IMR-90 (cell line): ENCODE measurements around the gene CMSS1. TPM values are rescaled to one million over a fixed set of nuclear protein-coding genes. Genes with fewer than 3 reads are reported as not detected.
A peak's percentile ranks its signal among the peaks of the same experiment; 100 is the strongest.

Experiments
- ATAC-seq: fragments of 200-7000 bp; cut with Tn5 transposase; 2 replicates; pipeline ENCODE4 v1.9.1; 2020; ENCODE audit warnings: low read depth, mild to moderate bottlenecking, moderate library complexity
- BruUV-seq: library from RNA; stranded (reverse); fragments of 400-500 nt; replicated peaks from 2 replicates; lab custom pipeline; 2021; lab: Mats Ljungman, UMichigan
- CTCF ChIA-PET: fragments of 300-600 bp; formaldehyde crosslinking; extraction: SDS; loops from one replicate; lab custom pipeline; 2021; ENCODE audit warnings: antibody characterized with exemption; lab: Yijun Ruan, JAX
- POLR2A ChIA-PET: fragments of 300-600 bp; sonication (Branson Sonifier 250); formaldehyde crosslinking; loops from one replicate; lab custom pipeline; 2022; ENCODE audit warnings: antibody characterized with exemption; ENCODE audit not compliant: unreplicated experiment; lab: Charles Lee
- DNase-seq: peaks from one replicate; pipeline ENCODE4 v3.0.0; 2013
- H2AFZ ChIP-seq: replicated peaks from 2 replicates; pipeline ENCODE3; 2013; ENCODE audit warnings: low read length, mild to moderate bottlenecking; ENCODE audit not compliant: poor library complexity
- H2AK5ac ChIP-seq: 2 replicates; pipeline ENCODE4 v1.6.1; 2013; ENCODE audit warnings: low read depth, low read length, inconsistent platforms
- H2AK9ac ChIP-seq: replicated peaks from 2 replicates; pipeline ENCODE3; 2013; ENCODE audit warnings: mild to moderate bottlenecking, low read depth, low read length, moderate library complexity; ENCODE audit not compliant: poor library complexity
- H2BK120ac ChIP-seq: 2 replicates; pipeline ENCODE4 v1.6.1; 2013; ENCODE audit warnings: low read depth, low read length, inconsistent platforms
- H2BK15ac ChIP-seq: 3 replicates; pipeline ENCODE4 v1.6.1; 2013; ENCODE audit warnings: low read depth, low read length, inconsistent platforms
- H2BK20ac ChIP-seq: 2 replicates; pipeline ENCODE4 v1.6.1; 2013; ENCODE audit warnings: low read depth, mild to moderate bottlenecking, inconsistent platforms, low read length, moderate library complexity
- H2BK5ac ChIP-seq: 2 replicates; pipeline ENCODE4 v1.6.1; 2013; ENCODE audit warnings: mild to moderate bottlenecking, low read depth, low read length, inconsistent platforms; ENCODE audit not compliant: poor library complexity, severe bottlenecking
- H3K14ac ChIP-seq: replicated peaks from 2 replicates; pipeline ENCODE4 v1.6.1; 2013; ENCODE audit warnings: low read depth, low read length, inconsistent platforms
- H3K18ac ChIP-seq: 2 replicates; pipeline ENCODE4 v1.6.1; 2013; ENCODE audit warnings: low read depth, low read length, control low read depth
- H3K23ac ChIP-seq: 2 replicates; pipeline ENCODE4 v1.6.1; 2013; ENCODE audit warnings: low read depth, low read length, inconsistent platforms
- H3K27ac ChIP-seq: 2 replicates; pipeline ENCODE4 v1.5.1; 2013; ENCODE audit warnings: mild to moderate bottlenecking, control low read depth, low read length; ENCODE audit not compliant: insufficient read depth
- H3K27me3 ChIP-seq: 2 replicates; pipeline ENCODE4 v1.6.1; 2013; ENCODE audit warnings: low read length; ENCODE audit not compliant: control insufficient read depth, insufficient read depth
- H3K36me3 ChIP-seq: 2 replicates; pipeline ENCODE4 v1.6.1; 2013; ENCODE audit warnings: low read length, mixed read lengths; ENCODE audit not compliant: control insufficient read depth, insufficient read depth
- H3K4ac ChIP-seq: 2 replicates; pipeline ENCODE4 v1.6.1; 2013; ENCODE audit warnings: low read depth, low read length, inconsistent platforms
- H3K4me1 ChIP-seq: 2 replicates; pipeline ENCODE4 v1.6.1; 2013; ENCODE audit warnings: low read length, mixed read lengths; ENCODE audit not compliant: control insufficient read depth, insufficient read depth
- H3K4me2 ChIP-seq: 2 replicates; pipeline ENCODE4 v1.6.1; 2013; ENCODE audit warnings: low read depth, mild to moderate bottlenecking, control low read depth, low read length, moderate library complexity
- H3K4me3 ChIP-seq: 2 replicates; pipeline ENCODE4 v1.5.1; 2013; ENCODE audit warnings: low read depth, mild to moderate bottlenecking, control low read depth, low read length, moderate library complexity; ENCODE audit not compliant: insufficient read depth
- H3K56ac ChIP-seq: 2 replicates; pipeline ENCODE4 v1.6.1; 2013; ENCODE audit warnings: low read length, inconsistent platforms; ENCODE audit not compliant: insufficient read depth; ENCODE audit errors: extremely low read depth
- H3K79me1 ChIP-seq, 2 experiments: 2 replicates each; pipeline ENCODE4 v1.6.1; 2013; ENCODE audit warnings: low read length in 2 of 2, inconsistent platforms in 1 of 2, low read depth in 1 of 2
- H3K9ac ChIP-seq: 2 replicates; pipeline ENCODE4 v1.6.1; 2013; ENCODE audit warnings: low read depth, low read length, control low read depth
- H3K9me1 ChIP-seq: 2 replicates; pipeline ENCODE4 v1.6.1; 2013; ENCODE audit warnings: low read length, inconsistent platforms; ENCODE audit not compliant: insufficient read depth
- H3K9me3 ChIP-seq: 2 replicates; pipeline ENCODE4 v1.6.1; 2013; ENCODE audit warnings: low read length; ENCODE audit not compliant: control insufficient read depth, insufficient read depth
- H4K20me1 ChIP-seq: 2 replicates; pipeline ENCODE4 v1.6.1; 2013; ENCODE audit warnings: low read length, inconsistent platforms; ENCODE audit not compliant: insufficient read depth
- H4K5ac ChIP-seq: 2 replicates; pipeline ENCODE4 v1.6.1; 2013; ENCODE audit warnings: mild to moderate bottlenecking, low read depth, low read length, control low read depth
- H4K8ac ChIP-seq, 2 experiments: 2 replicates each; pipeline ENCODE4 v1.6.1; 2013; ENCODE audit warnings: low read depth in 2 of 2, low read length in 2 of 2, control low read depth in 1 of 2, inconsistent platforms in 1 of 2
- H4K91ac ChIP-seq: 2 replicates; pipeline ENCODE4 v1.6.1; 2013; ENCODE audit warnings: low read depth, low read length, inconsistent platforms; ENCODE audit not compliant: insufficient read depth
- CEBPB ChIP-seq: IDR thresholded peaks from 2 replicates; pipeline ENCODE4 v1.6.1; 2012; ENCODE audit warnings: low read depth, low read length, improper control_type of control experiment
- SMC3 ChIP-seq: fragments of 150-350 bp; IDR thresholded peaks from 2 replicates; pipeline ENCODE4 v1.6.1; 2016; ENCODE audit warnings: low read depth, mild to moderate bottlenecking, antibody characterized with exemption, low read length, moderate library complexity
- WGBS, 2 experiments: methylation state at CpG; one replicate each; pipeline versions ENCODE4 v1.1.5 to v1.1.7; 2013; ENCODE audit warnings: missing lambda C conversion rate in 2 of 2; ENCODE audit not compliant: insufficient read length in 1 of 2; ENCODE audit errors: extremely low coverage in 2 of 2; 5-methylcytosine and 5-hydroxymethylcytosine counted together
- dilution Hi-C: fragments of 300-500 bp; cut with HindIII; formaldehyde crosslinking; loops from one replicate; pipeline ENCODE4 v1.14.3; 2018; ENCODE audit warnings: low sequenced_read_pairs; ENCODE audit not compliant: unreplicated experiment
- in situ Hi-C: fragments of 300-500 bp; cut with MboI; formaldehyde crosslinking; loops from 3 replicates; pipeline ENCODE4 v1.14.3; 2019; ENCODE audit warnings: low sequenced_read_pairs, inconsistent platforms, mixed read lengths
- intact Hi-C: fragments of 100-400 bp; cut with micrococcal nuclease; formaldehyde crosslinking; loops from 2 replicates; pipeline ENCODE4 v1.10.0; 2022
- polyA plus RNA-seq, 3 experiments: library from polyadenylated mRNA; depleted of rRNA; stranded (reverse); fragments of >200 nt; gene quantifications; 2 replicates each; pipeline ENCODE4 v1.2.3, GENCODE V29; 2012; ENCODE audit warnings: low replicate concordance in 1 of 3
- total RNA-seq: library from RNA; depleted of rRNA; stranded (reverse); fragments of >200 nt; gene quantifications from 2 replicates; pipeline ENCODE4 v1.2.3, GENCODE V29; 2012

CMSS1 gene
- total and polyA plus RNA-seq, 2 of the 4 experiments (the other 2 are of a cell fraction), result 12.5 to 13.6 TPM

- H3K9me1 ChIP-seq, result peaks cover 13% of the 10 kb centered on the region; the same call in 1 of the 2 replicates
- no peak overlapping the region for H2AFZ ChIP-seq
- no peaks in the 10 kb centered on the region for H4K20me1 ChIP-seq
- H3K23ac ChIP-seq, result peak overlapping the region; percentile 41; the same call in 1 of the 2 replicates
- H3K36me3 ChIP-seq, result no peaks in the 10 kb centered on the region
- peaks cover 11% of the 10 kb centered on the region for H3K4me1 ChIP-seq
- peak overlapping the region; percentile 91; the same call in 1 of the 2 replicates for H4K5ac ChIP-seq
- peak overlapping the region; percentile 90 for H2BK120ac ChIP-seq
- no peak overlapping the region for H3K9ac ChIP-seq
- H3K27me3 ChIP-seq, result no peaks in the 10 kb centered on the region
- H2AK9ac ChIP-seq, result no peak overlapping the region
- peak overlapping the region; percentile 96 for H3K18ac ChIP-seq
- dilution Hi-C loops (no loop called here), intact Hi-C loops (loop anchor here (2.0 kb wide), 1 partner anchor 133 kb away; no protein-coding TSS in a partner anchor), in situ Hi-C loops (no loop called here)
- no peak overlapping the region for H3K56ac ChIP-seq
- CTCF ChIA-PET, result interaction anchor here (0.8 to 2.0 kb wide), 7 partner anchors 8 to 163 kb away, joined by 3 to 5 read pairs (median 4); no protein-coding TSS in a partner anchor
- H3K27ac ChIP-seq, result peak overlapping the region; percentile 24; the same call in 1 of the 2 replicates
- H2BK15ac ChIP-seq, result peak overlapping the region; percentile 43; the same call in 2 of the 3 replicates
- POLR2A ChIA-PET, result interaction anchor here (0.6 to 1.2 kb wide), 2 partner anchors 129 to 251 kb away, joined by 3 read pairs; no protein-coding TSS in a partner anchor
- H3K4ac ChIP-seq, result peak overlapping the region; percentile 84
- no peaks in the 10 kb centered on the region for H3K9me3 ChIP-seq
- H3K4me2 ChIP-seq, result peak overlapping the region; percentile 68
- H2AK5ac ChIP-seq, result peak overlapping the region; percentile 50
- peak overlapping the region; percentile 73 for H4K91ac ChIP-seq
- H3K4me3 ChIP-seq, result no peak overlapping the region
- peak overlapping the region; percentile 88 for H3K14ac ChIP-seq
- DNase-seq, result peak; percentile 49
- WGBS, 2 experiments, result no CpG with 5 or more reads among the region's 2 CpGs
- no TSS peak for BruUV-seq
- TF ChIP-seq CEBPB (0 out of 2 replicates have a peak, but pooled peaks have one; percentile 34), SMC3 (no peak)
- peaks cover 7 to 10% of the 10 kb centered on the region in 2 experiments; a peak in 3 of 4 replicates for H3K79me1 ChIP-seq
- peak overlapping the region; percentile 89; the same call in 1 of the 2 replicates for H2BK20ac ChIP-seq
- peak overlapping the region; percentile 66 for H2BK5ac ChIP-seq
- H4K8ac ChIP-seq, result peak overlapping the region; percentile 6 to 72; a peak in 2 of 4 replicates
- no peak for ATAC-seq
These were observed 188.2 kb downstream of the CMSS1 start for GRCh38 chr3:100005665-100006393.
